Left cardiac atrium (tissue), 4 donors: ENCODE measurements around the gene C5orf47. TPM values are rescaled to one million over a fixed set of nuclear protein-coding genes. Genes with fewer than 3 reads are reported as not detected.

Experiments
- ATAC-seq, 2 donors: fragments of 200-7000 bp; cut with Tn5 transposase; one replicate each; pipeline ENCODE4 v1.9.1; 2020; ENCODE audit warnings: mild to moderate bottlenecking in 2 of 2, moderate library complexity in 2 of 2
- DNase-seq: peaks from one replicate; pipeline ENCODE4 v3.0.0-alpha.2; 2020
- intact Hi-C, 2 donors: fragments of 100-400 bp; cut with DNase I; formaldehyde crosslinking; loops; one replicate each; pipeline versions ENCODE4 v1.14.1 to v1.15.1; 2022 to 2023
- total RNA-seq, 2 donors: library from RNA; stranded (reverse); fragmentation: NEBNext Ultra II Directional; extraction: Animal tissue kit (Norgen Biotek cat#: 25700); gene quantifications; one replicate each; pipeline ENCODE4 v1.2.1, GENCODE V29; 2021
- donor health status: DM: no; HTN: yes; CAD: no.
- donor health status: DM: no; HTN: yes; CAD: no; lungs with severe emphysema.
- donor health status: DM: yes; HTN: yes; CAD: no.
- donor health status: Dilated cardiomyopathy.

The C5orf47 gene
- total RNA-seq, 2 donors from 2014 or later = 0.47 TPM; not detected in 1

DNA sequence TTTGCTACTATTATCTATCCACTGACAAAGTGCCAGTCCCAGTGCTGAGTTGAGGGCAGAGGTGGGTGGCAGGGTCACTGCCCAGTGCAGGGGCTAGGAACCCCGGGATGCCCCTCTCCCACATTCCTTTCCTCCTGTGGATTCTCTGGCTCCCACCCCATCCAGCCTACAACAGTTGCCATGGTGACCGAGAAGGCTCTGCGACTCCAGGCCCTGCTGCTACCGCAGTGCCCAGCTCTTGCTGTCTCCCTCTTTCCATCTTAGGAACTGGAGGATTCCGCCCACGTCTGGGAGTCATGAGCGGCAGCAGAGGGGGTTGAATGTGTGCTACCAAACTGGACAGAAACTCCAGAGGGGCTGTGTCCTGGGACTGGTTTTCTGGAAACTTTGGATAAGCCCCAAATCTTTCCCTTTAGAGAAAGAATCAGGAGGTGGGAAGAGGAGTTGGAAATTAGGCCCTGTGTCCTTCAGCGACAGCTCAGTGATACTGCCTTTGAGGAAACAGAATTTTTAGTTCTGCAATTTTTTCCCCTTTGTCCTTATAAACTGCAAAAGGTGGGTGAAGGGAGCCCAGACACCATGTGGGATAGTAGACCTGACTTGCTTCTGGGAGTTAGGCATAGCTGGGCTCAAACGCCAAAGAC lies 20.7 kb upstream of the C5orf47 start:
- DNase-seq = no peak
- intact Hi-C loops = no loop called here

DNA sequence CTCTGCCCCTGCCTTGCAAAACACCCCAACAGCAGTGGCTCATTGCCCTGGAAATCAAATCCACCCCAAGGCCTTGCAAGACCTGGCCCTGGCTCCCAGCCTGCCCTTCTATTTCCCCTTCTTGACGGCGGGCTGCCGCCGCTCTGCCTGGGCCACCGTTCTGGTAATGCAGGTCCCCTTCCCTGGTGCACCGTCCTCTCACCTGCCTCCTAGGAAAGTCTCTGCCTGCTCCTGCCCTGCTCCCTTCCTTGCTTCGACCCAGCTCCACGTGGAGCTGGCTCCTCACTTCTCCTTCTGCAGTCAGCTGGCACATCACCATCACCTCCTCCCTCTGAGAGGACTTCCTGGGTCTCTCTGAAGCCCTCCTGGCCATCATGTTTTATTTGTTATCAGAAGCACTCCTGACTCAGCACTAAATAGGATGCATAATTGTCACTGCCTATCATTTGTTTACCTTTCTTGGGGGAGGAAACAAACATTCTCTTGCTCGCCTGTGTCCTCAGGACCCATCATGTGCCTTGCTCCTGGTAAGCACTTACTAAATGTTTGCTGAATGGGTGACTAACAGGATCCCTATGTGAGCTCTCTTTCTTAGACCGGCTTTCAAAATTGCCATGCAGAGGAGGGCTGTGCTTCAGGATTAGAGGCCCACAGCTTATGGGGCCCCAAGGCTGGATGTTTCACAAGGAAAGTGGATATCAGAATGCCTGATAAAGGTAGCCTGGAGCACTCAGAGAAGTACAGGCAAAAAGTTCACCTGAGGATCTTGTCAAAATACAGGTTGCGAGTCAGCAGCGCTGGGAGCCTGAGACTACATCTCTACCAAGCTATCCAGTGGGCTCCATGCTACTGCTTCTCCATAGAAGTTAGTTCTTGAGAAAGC lies 19.6 kb upstream of the C5orf47 start:
- intact Hi-C loops = loop anchor here (5.0 kb wide), 2 partner anchors 202 to 347 kb away; no protein-coding TSS in a partner anchor
- ATAC-seq (no peak), DNase-seq (no peak)

More for the DNA sequence above, 20.7 kb upstream of the C5orf47 start:
- ATAC-seq = no peak

DNA sequence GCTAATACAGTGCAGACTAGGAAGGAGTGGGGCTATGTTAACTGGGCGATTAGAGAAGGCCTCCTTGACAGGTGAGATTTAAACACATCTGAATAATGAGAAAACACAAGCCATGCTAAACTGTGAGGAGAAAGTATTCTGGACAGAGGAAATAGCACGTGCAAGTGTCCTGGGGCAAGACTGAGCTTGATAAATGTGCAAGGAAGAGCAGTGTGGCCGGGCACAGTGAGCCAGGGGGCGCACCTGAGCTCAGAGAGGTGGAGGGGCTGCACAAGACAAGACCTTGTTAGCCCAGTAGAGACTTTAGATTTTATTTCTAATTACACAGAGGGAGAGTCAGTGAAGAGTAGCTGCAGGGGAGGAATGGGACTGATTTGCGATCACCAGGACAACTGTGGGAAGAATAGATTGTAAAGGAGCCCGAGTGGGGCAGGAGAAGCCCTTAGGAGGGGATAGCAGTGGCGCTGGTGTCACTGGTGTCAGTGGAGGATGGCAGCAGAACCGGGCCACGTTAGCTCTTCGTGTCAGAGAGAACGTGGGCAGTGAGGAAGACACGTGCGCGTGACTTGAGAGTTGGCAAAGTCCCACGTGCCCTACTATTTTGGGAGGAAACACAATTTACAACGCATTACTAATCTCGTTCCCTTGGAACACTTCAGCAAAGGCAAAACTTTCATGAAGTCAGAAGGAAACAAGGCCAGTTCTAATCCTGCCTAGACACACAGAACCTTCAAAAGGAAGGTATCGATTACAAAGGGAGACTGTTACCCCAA lies 17.9 kb upstream of the C5orf47 start:
- ATAC-seq = no peak
- intact Hi-C loops = loop anchor here (5.0 kb wide), 2 partner anchors 204 to 349 kb away; no protein-coding TSS in a partner anchor
- no peak for DNase-seq

DNA sequence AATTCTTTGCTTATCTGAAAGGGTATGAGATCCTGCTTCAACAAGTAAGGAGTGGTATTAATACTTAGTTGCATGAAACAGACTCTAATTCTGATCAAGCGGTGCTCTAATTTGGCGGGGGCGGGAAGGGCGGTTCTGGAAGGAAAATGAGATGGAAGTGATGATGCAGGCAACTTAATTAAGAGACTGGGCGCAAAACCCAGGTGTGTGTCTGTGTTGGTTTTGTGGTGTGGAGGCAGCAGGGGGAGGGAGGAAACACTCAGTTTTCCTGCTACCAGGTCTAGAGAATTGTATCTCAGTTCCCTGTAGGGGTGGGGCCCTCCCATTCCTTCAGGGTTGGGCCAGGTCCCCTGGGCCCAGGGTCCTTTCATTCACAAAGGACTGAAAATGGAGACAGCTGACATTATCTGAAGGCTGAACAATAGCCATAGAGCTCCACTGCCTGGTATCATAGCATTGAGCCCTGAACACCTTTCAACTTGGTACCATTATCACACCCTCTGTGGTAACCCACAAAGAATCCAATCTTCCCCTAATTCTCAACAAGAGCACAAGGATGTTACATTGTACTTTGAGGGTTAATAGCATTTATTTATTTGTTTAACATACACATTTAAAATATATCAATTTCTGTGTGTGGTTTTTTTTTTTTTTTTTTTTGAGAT lies 17.2 kb upstream of the C5orf47 start:
- ATAC-seq (no peak), DNase-seq (no peak)
- intact Hi-C loops = loop anchor here (2.0 to 5.0 kb wide), 3 partner anchors 77 to 350 kb away; no protein-coding TSS in a partner anchor

DNA sequence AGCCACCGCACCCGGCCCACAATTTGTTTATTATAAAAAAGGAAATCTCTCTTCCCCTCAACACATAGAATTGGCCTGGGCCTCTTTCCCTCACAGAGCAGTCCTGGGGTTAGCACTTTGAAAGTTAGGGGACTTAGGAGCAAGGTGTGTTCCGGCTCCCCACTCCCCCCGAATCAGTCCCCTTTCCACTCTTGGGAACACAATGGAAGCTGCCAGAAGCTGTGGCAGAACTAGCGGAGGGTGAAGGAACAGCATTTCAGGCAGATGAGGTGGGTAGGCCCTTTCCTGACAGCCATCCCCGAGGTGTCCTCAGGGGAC lies 16.4 kb upstream of the C5orf47 start:
- no peak for DNase-seq
- peak in 1 of 2 donors; percentile 20 for ATAC-seq
- intact Hi-C loops = loop anchor here (2.0 to 5.0 kb wide), 3 partner anchors 78 to 350 kb away; no protein-coding TSS in a partner anchor

DNA sequence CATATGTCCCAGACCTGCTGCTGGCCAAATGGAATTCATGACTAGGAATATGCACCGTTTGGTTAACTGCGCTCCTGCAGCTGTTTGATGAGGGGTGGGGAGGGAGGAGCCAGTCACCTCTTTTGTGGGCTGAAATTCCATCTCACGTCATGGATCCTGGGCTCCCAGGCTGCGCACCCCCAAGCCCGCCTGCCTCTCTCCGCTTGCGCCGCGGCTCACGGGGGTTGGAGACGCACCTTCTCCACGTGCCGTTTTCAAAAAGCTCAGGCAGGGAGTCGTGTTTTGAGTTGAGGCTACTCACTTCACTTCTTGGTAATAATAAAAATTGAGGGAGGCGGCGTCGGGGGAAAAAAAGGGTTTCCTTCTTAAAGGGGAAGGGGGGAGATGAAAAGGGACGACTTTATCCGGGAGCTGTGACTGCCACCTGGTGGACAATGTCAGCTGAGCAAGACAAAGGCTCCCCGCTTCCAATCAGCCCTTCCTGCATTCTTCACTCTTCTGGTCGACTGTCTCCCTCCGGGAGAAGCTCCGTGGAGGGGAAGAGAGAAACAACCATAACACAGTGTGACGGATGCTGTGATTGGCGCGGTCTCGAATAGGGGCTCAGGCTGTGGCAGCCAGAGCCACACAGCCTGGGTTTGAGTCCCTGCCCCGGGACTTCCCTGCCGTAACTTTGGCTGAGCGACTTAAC lies 15.9 kb upstream of the C5orf47 start:
- peak; percentile 85 to 87 for ATAC-seq
- DNase-seq = peak; percentile 84
- intact Hi-C loops = loop anchor here (1.0 to 5.0 kb wide), 4 partner anchors 78 to 354 kb away; no protein-coding TSS in a partner anchor

DNA sequence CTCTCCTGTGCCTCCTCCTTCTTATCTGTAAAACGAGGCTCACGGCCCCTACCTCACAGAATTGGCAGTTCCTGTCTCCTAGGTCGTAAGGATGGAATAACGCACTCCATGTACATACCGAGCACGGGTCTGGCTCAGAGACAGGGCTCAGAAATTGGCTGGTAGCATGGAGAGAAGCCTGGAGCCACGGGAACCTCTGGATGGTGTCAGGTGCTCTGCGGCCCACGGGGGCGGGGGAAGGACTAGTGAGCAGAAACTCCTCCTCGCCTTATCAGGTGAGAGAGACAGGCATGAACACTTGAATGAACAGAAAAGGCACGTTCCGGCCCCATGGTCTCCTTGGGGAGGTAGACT lies 15.4 kb upstream of the C5orf47 start:
- intact Hi-C loops = loop anchor here (1.0 to 5.0 kb wide), 4 partner anchors 79 to 354 kb away; no protein-coding TSS in a partner anchor
- peak; percentile 18 to 73 for ATAC-seq
- DNase-seq = no peak

DNA sequence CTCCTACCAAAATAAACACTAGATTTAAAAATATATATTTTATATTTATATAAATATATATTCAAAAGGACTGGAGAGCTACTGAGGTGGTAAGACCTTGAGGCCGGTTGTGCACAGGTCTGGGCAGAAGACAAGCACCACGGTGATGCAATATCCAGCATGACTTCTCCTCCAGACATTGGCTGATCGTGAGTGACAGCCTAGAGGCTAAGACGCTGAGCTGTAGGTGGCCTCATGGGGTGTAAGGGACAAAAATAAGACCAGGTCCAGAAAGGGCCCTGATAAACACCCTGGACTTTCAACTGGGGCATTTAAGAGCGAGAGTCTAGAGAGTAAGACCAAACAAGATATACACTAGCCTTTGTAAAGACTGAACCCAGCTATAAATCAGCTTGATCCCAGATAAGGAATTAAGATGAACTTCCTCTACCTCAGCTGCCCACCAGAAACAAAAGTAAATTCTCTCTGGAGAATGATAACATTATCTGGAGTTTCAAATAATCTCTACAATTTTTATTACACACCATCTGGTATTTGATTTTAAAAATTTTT lies 14.2 kb upstream of the C5orf47 start:
- no peak for ATAC-seq
- intact Hi-C loops = loop anchor here (5.0 kb wide), 2 partner anchors 207 to 352 kb away; no protein-coding TSS in a partner anchor
- no peak for DNase-seq

DNA sequence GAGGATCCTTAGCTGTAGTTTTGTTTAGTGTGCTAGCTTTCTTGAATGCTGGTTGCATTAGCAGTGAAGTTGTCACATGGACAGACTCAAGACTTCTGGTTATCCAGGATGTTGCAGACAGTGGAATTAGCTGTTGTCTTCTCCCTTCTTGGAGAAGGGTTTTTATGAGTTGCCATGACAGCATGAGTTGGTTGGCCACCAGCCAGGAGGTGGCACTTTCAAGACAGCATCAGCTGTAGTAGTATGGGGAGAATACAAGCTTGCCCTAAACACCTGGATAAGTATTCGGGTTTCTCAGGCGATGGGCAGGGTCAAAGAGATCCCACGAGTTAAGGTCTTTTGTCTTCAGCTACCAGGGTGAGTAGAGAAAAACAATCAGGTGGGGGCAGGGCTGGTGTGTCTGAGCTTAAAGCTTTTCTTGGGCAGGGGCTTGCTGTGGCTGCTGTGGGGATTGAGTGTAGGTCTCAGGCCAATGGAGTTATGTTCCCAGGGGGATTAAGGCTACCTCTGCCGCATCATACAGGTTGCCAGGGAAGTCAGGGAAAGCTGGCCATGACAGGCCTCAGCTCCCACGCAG lies 7.7 kb upstream of the C5orf47 start:
- intact Hi-C loops = no loop called here
- DNase-seq = no peak
- ATAC-seq = no peak

DNA sequence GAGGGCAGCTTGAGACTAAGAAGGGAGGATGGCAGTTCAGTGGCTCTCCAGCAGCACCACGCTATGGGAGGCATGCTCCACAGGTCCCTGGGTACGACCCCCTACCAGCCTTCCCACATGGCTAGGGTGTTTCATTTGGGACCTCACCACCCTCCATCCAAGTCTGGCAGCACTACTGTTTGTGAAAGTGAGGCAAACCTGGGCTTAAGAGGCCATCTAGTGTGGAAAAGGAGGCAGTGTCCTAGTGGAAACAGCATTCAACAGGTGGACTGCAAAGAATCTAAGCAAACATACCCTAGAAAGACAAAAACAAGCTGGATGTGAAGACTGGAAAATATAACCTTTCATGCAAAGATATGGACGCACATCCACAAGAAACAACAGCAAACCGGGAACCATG lies 4.8 kb upstream of the C5orf47 start:
- intact Hi-C loops = no loop called here
- DNase-seq = no peak
- ATAC-seq = peak in 1 of 2 donors; percentile 30

DNA sequence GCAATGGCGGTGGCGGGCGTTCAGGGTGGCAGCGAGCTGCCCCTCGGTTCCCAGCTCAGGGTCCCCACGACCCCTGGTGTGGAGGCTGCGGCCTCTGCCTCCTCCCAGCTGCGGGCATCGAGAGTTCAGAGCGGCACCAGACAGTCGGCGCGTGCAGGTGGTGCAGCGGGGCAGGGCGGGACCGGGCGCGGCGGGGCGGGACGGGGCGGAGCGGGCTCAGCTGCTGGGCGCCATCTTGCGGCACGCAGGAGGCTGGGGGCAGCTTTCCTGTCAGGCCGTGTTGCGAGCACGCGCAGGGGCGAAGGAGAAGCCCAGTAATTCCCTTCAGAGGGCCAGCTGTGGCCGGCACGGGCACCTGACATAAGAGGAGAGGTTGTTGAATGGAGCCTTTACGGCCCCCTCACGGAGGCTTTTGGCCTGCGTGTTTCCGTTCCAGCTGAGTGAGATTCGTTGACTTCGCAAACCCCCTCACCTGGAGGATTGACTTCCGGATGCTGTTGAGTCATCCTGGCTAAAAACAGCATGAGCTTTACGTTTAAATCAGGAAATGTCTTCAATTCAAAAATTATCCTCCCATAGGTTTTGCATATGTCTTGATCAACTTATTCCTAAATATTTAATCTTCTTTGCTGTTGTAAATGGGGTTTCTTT lies 587 bp downstream of the C5orf47 start:
- ATAC-seq = no peak
- intact Hi-C loops = no loop called here
- DNase-seq = no peak

DNA sequence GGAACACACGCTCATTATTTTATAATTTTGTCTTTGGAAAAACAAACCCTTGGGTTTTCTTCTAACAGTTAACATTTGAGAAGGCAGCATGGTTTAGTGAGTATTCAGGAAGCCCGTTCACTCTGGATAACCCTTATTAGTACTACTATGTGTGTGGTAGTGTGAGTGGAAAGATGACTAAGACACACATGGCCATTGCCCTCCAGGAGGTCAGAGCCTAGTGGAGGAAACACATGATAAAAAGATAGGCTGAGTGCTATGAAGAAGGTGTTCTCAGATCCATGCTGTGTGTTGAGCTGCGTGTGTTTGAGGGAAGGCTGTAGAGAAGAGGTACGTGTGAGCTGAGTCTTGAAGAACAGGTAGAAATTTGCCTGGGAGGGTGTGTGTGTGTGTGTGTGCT lies 8.4 kb downstream of the C5orf47 start:
- intact Hi-C loops = no loop called here
- ATAC-seq (no peak), DNase-seq (no peak)

GRCh38 chr5:173998531-173998930 lies 9.6 kb downstream of the C5orf47 start:
- ATAC-seq (no peak), DNase-seq (no peak)
- intact Hi-C loops = no loop called here

DNA sequence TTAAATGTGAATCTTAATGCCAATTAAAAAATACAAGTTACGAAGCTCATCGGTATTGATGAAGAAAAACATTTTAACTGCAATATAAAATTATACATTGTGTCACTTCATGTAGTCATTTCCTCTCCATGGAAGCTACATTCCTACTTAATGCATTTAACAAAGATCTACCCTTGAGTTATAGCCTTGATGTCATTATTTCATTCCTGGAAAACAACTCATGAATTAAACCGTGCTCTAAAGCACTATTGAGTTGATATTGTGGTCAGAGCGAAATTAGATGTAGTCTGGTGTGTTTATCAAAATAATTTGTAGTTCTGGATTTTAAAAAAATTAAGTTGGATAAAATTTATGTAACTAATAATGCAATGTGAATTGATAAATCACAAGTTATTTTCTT lies 11.1 kb downstream of the C5orf47 start:
- ATAC-seq (no peak), DNase-seq (no peak)
- intact Hi-C loops = no loop called here

GRCh38 chr5:174003795-174004194 lies 14.8 kb downstream of the C5orf47 start:
- intact Hi-C loops = no loop called here
- DNase-seq (no peak), ATAC-seq (no peak)

DNA sequence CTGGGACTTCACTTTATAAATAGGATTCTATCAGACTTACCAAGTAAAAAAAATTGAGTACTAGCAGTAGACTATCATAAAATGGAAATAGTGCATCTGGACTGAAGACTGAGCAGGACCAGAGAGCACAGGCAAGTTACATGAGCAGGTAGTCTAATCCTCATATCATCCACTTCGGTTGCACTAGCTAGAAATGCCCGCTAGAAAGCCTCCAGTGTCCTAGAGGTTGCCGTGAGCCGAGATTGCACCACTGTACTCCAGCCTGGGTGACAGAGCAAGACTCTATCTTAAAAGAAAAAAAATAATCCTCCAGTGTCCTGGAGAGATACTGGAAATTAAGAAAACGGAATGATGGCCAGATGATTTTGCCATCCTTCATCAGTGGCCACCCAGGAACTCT lies 20.0 kb downstream of the C5orf47 start:
- DNase-seq (no peak), ATAC-seq (no peak)
- intact Hi-C loops = no loop called here

- ATAC-seq (no peak), DNase-seq (no peak)
- intact Hi-C loops = no loop called here
These were observed 21.4 kb downstream of the C5orf47 start for GRCh38 chr5:174010365-174010764.
